SK-N-MC (cell line): ENCODE results near the gene NCK2.

Source experiments
- DNase-seq: peaks from one replicate; pipeline ENCODE4 v3.0.0-alpha.2; 2011; ENCODE audit warnings: low read depth, low spot score
- H3K27ac ChIP-seq: fragments of 200-600 bp; sonication (generic); 2 replicates; pipeline ENCODE4 v1.5.1; 2016; ENCODE audit warnings: mixed run types
- H3K36me3 ChIP-seq: fragments of 200-600 bp; sonication (generic); 2 replicates; pipeline ENCODE4 v1.6.1; 2017; ENCODE audit warnings: antibody characterized with exemption, low read length, mixed read lengths; ENCODE audit not compliant: insufficient read depth
- H3K4me3 ChIP-seq: fragments of 200-600 bp; sonication (generic); 2 replicates; pipeline ENCODE4 v1.5.1; 2016
- H3K9ac ChIP-seq: fragments of 200-600 bp; sonication (generic); 2 replicates; pipeline ENCODE4 v1.8.0; 2017; ENCODE audit warnings: mixed run types, mixed read lengths; ENCODE audit not compliant: insufficient read length
- H3K9me3 ChIP-seq: fragments of 200-600 bp; sonication (generic); 2 replicates; pipeline ENCODE4 v1.6.1; 2017; ENCODE audit warnings: low read depth, mild to moderate bottlenecking, antibody characterized with exemption, low read length, moderate library complexity, mixed read lengths
- EZH2 ChIP-seq: fragments of 200-600 bp; sonication (generic); IDR thresholded peaks from one replicate; pipeline ENCODE4 v1.6.1; 2017; ENCODE audit warnings: antibody characterized with exemption
- FOXP2 ChIP-seq: optimal IDR thresholded peaks from 2 replicates; pipeline ENCODE3; 2011; ENCODE audit warnings: mild to moderate bottlenecking, moderate library complexity; ENCODE audit not compliant: insufficient read depth; ENCODE audit errors: extremely low read length, control extremely low read depth
- POLR2AphosphoS5 ChIP-seq: IDR thresholded peaks from 2 replicates; pipeline ENCODE4 v1.6.1; 2012; ENCODE audit warnings: mild to moderate bottlenecking, low read depth, low read length, borderline replicate concordance

Gene NCK2

GRCh38 chr2:105870062-105870461 lies 125.3 kb downstream of the NCK2 start:
- no peaks in the 10 kb centered on the region for H3K9me3 ChIP-seq
- TF ChIP-seq POLR2AphosphoS5 (no peak), EZH2 (no peak), FOXP2 (no peak)
- H3K9ac ChIP-seq, result no peak overlapping the region
- no peak overlapping the region for H3K4me3 ChIP-seq
- H3K36me3 ChIP-seq, result no peaks in the 10 kb centered on the region
- H3K27ac ChIP-seq, result no peak overlapping the region
- no peak for DNase-seq

GRCh38 chr2:105870858-105871257 lies 126.1 kb downstream of the NCK2 start:
- DNase-seq, result no peak
- H3K9ac ChIP-seq, result no peak overlapping the region

GRCh38 chr2:105872142-105872728 lies 127.5 kb downstream of the NCK2 start:
- H3K36me3 ChIP-seq, result no peaks in the 10 kb centered on the region
- no peak overlapping the region for H3K27ac ChIP-seq
- no peak for DNase-seq
- no peaks in the 10 kb centered on the region for H3K9me3 ChIP-seq
- no peak for TF ChIP-seq FOXP2
- no peak for TF ChIP-seq EZH2
- TF ChIP-seq POLR2AphosphoS5, result no peak
- H3K4me3 ChIP-seq, result no peak overlapping the region
- H3K9ac ChIP-seq, result no peak overlapping the region

More at GRCh38 chr2:105870858-105871257, 126.1 kb downstream of the NCK2 start:
- Histone ChIP-seq H3K9me3 (no peaks in the 10 kb centered on the region), H3K4me3 (no peak overlapping the region), H3K36me3 (no peaks in the 10 kb centered on the region), H3K27ac (no peak overlapping the region)
- TF ChIP-seq EZH2 (no peak), FOXP2 (no peak), POLR2AphosphoS5 (no peak)

DNA sequence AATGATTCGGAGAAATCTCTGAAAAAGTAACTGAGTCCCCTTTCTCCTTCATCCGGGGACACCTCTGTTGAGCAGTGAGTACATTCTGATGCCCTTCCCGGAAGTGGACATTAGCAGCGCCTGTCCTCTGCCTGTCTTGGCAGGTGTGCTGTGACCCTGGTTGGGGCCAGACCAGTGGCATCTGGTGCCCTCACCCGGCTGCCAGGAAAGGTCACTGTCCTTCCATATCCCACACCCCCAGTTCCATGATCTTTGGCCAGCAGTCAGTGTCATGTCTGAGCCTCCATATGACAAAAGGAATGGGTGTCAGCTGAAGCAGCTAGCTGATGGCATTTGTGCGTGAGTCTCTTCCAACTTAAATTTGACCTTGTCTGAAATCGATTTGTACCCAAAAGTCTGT lies 128.1 kb downstream of the NCK2 start:
- DNase-seq, result no peak
- H3K27ac ChIP-seq, result no peak overlapping the region
- no peaks in the 10 kb centered on the region for H3K9me3 ChIP-seq
- H3K36me3 ChIP-seq, result no peaks in the 10 kb centered on the region
- TF ChIP-seq FOXP2 (no peak), EZH2 (no peak), POLR2AphosphoS5 (no peak)
- H3K4me3 ChIP-seq, result no peak overlapping the region
- no peak overlapping the region for H3K9ac ChIP-seq

- TF ChIP-seq POLR2AphosphoS5, result no peak
- TF ChIP-seq EZH2, result no peak
- no peak for TF ChIP-seq FOXP2
- no peak overlapping the region for H3K4me3 ChIP-seq
- H3K36me3 ChIP-seq, result no peaks in the 10 kb centered on the region
- H3K9ac ChIP-seq, result no peak overlapping the region
- H3K9me3 ChIP-seq, result no peaks in the 10 kb centered on the region
- no peak overlapping the region for H3K27ac ChIP-seq
- DNase-seq, result no peak
Observed at GRCh38 chr2:105873281-105873680, 128.6 kb downstream of the NCK2 start.

DNA sequence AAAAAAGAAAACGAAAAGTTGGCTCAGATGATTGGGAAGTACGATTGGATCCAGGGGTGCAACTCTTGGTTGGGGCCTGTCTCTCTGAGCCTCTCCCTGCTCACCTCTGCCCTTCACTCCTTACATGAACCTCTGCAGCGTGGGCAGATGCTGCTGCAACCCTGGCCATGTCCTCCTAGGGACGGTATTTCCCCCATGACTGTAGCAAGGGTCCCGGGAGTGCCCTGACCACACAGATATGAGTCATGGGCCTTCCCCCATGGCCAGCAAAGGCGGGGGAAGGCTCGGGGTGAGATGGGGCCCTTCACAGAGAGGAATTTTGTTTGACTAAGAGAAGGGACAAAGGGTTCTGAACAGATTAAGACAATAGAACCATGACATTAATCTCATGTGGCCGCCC lies 129.0 kb downstream of the NCK2 start:
- H3K4me3 ChIP-seq, result no peak overlapping the region
- no peaks in the 10 kb centered on the region for H3K9me3 ChIP-seq
- no peak for TF ChIP-seq POLR2AphosphoS5
- no peak for TF ChIP-seq EZH2
- no peak for DNase-seq
- H3K36me3 ChIP-seq, result no peaks in the 10 kb centered on the region
- H3K27ac ChIP-seq, result no peak overlapping the region
- H3K9ac ChIP-seq, result no peak overlapping the region

DNA sequence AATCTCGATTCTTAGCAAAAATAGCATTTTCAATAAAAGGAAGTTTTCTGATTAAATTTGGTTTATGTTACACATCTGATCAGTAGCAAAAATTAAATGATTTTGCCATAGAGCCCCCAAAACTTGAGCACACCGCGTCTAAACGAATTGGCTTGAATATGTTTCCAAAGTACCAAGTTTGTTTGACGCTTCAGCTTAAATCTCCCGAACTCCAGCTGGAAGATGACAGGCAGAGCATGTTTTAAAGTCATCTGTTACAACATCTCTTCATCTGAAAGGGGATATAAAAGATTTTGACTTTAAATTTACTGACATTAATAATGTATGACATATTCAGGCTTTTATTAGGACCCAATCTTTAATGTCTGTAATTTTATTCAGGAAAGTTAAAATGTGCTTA lies 129.8 kb downstream of the NCK2 start:
- Histone ChIP-seq H3K27ac (no peak overlapping the region), H3K36me3 (no peaks in the 10 kb centered on the region), H3K4me3 (no peak overlapping the region), H3K9ac (no peak overlapping the region), H3K9me3 (no peaks in the 10 kb centered on the region)
- TF ChIP-seq FOXP2, result no peak
- TF ChIP-seq EZH2, result no peak
- TF ChIP-seq POLR2AphosphoS5, result no peak
- DNase-seq, result no peak

GRCh38 chr2:105875241-105875640 lies 130.5 kb downstream of the NCK2 start:
- H3K27ac ChIP-seq, result no peak overlapping the region
- no peak for TF ChIP-seq FOXP2
- no peak overlapping the region for H3K4me3 ChIP-seq
- H3K36me3 ChIP-seq, result no peaks in the 10 kb centered on the region
- H3K9ac ChIP-seq, result no peak overlapping the region
- no peaks in the 10 kb centered on the region for H3K9me3 ChIP-seq
- DNase-seq, result no peak

DNA sequence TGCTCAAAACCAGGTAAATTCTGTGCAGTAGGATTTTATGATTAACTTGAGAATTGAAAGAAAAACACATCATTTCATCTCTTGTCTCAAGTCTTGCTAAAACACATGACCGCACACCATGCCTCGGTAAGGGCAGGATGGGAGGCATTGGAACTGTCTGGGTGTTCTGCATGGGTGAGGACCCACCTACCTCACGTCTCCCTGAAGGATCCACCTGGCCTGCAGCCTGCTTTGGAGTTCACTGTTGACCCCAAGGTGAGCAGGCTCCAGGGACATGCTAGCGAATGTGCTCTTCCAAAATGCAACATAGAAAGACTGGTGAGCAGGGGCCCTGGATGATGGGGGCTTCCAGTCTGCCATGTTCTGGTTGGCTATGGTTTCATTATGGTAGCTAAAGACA lies 131.5 kb downstream of the NCK2 start:
- no peak for TF ChIP-seq POLR2AphosphoS5
- no peak overlapping the region for H3K27ac ChIP-seq
- H3K36me3 ChIP-seq, result no peaks in the 10 kb centered on the region
- no peak overlapping the region for H3K9ac ChIP-seq
- no peaks in the 10 kb centered on the region for H3K9me3 ChIP-seq
- H3K4me3 ChIP-seq, result no peak overlapping the region
- no peak for DNase-seq

- TF ChIP-seq FOXP2, result no peak
- TF ChIP-seq POLR2AphosphoS5, result no peak
- no peak for TF ChIP-seq EZH2
- no peak overlapping the region for H3K27ac ChIP-seq
- H3K9me3 ChIP-seq, result no peaks in the 10 kb centered on the region
- no peak overlapping the region for H3K9ac ChIP-seq
- no peak for DNase-seq
- H3K4me3 ChIP-seq, result no peak overlapping the region
- H3K36me3 ChIP-seq, result no peaks in the 10 kb centered on the region
Observed at GRCh38 chr2:105877945-105878344, 133.2 kb downstream of the NCK2 start.
